Inflammatory macrophage treated with lipopolysaccharide for 1 hour (primary cell): Measurements from ENCODE around the gene ERCC4.

Experiments
- DNase-seq, 2 donors: peaks; one replicate each; pipeline ENCODE4 v3.0.0-alpha.2; 2020 to 2022

Gene ERCC4

GRCh38 chr16:13911871-13912270 is 8.1 kb upstream of the ERCC4 start:
- no peak for DNase-seq

- no peak for DNase-seq
These were observed 7.1 kb upstream of the ERCC4 start for GRCh38 chr16:13912891-13913290.

- DNase-seq, result no peak
These were observed 6.3 kb upstream of the ERCC4 start for GRCh38 chr16:13913374-13914292.

GRCh38 chr16:13915033-13915635 is 4.8 kb upstream of the ERCC4 start:
- no peak for DNase-seq

GRCh38 chr16:13919330-13919682 is 648 bp upstream of the ERCC4 start:
- DNase-seq, result peak in 1 of 2 donors; percentile 45

- no peak for DNase-seq
These were observed 510 bp downstream of the ERCC4 start for GRCh38 chr16:13920510-13920818.

GRCh38 chr16:13921328-13921727 is 1.4 kb downstream of the ERCC4 start:
- DNase-seq, result no peak

GRCh38 chr16:13923703-13924298 is 3.8 kb downstream of the ERCC4 start:
- DNase-seq, result peak; percentile 57 to 87

GRCh38 chr16:13926464-13926863 is 6.5 kb downstream of the ERCC4 start:
- peak in 1 of 2 donors; percentile 17 for DNase-seq

- DNase-seq, result peak; percentile 42 to 65
These were observed 6.9 kb downstream of the ERCC4 start for GRCh38 chr16:13926891-13927290.

GRCh38 chr16:13928646-13929045 is 8.7 kb downstream of the ERCC4 start:
- DNase-seq, result no peak

GRCh38 chr16:13931845-13932244 is 11.9 kb downstream of the ERCC4 start:
- no peak for DNase-seq

GRCh38 chr16:13935408-13935807 is 15.5 kb downstream of the ERCC4 start:
- DNase-seq, result no peak

- no peak for DNase-seq
These were observed 16.2 kb downstream of the ERCC4 start for GRCh38 chr16:13936155-13936554.

GRCh38 chr16:13936596-13937081 is 16.7 kb downstream of the ERCC4 start:
- peak in 1 of 2 donors; percentile 16 for DNase-seq

GRCh38 chr16:13937411-13937810 is 17.5 kb downstream of the ERCC4 start:
- no peak for DNase-seq

GRCh38 chr16:13938480-13938879 is 18.5 kb downstream of the ERCC4 start:
- no peak for DNase-seq

- DNase-seq, result no peak
These were observed 19.9 kb downstream of the ERCC4 start for GRCh38 chr16:13939821-13940220.

GRCh38 chr16:13940397-13940933 is 20.5 kb downstream of the ERCC4 start:
- DNase-seq, result no peak

- DNase-seq, result peak; percentile 32 to 76
These were observed 24.9 kb downstream of the ERCC4 start for GRCh38 chr16:13944816-13945215.

GRCh38 chr16:13945744-13946485 is 26.0 kb downstream of the ERCC4 start:
- DNase-seq, result no peak

GRCh38 chr16:13948086-13948485 is 28.1 kb downstream of the ERCC4 start:
- DNase-seq, result no peak
